ENCODE measurements around the gene KLF2.

DNA sequence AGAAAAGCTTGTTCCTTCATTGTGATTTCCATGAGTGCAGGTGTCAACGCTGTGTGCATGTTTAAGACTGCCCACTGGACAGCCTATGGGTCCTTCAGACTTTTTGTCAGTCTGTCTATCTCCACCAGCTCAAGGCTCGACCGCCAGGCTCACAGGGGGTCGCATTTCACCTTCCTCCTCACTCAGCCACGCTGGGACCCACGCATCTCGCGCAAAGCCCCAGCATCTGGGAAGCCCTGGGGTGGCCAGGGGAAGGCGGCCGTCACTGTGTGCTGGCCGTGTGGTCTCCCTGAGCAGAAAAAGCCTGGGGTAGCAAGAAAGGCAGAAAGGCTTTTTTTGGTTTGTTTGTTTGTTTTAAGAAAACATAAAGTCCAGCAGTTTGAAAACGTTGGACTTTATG, 48.5 kb downstream of the KLF2 start:
- TF ChIP-seq, protein P1, sequence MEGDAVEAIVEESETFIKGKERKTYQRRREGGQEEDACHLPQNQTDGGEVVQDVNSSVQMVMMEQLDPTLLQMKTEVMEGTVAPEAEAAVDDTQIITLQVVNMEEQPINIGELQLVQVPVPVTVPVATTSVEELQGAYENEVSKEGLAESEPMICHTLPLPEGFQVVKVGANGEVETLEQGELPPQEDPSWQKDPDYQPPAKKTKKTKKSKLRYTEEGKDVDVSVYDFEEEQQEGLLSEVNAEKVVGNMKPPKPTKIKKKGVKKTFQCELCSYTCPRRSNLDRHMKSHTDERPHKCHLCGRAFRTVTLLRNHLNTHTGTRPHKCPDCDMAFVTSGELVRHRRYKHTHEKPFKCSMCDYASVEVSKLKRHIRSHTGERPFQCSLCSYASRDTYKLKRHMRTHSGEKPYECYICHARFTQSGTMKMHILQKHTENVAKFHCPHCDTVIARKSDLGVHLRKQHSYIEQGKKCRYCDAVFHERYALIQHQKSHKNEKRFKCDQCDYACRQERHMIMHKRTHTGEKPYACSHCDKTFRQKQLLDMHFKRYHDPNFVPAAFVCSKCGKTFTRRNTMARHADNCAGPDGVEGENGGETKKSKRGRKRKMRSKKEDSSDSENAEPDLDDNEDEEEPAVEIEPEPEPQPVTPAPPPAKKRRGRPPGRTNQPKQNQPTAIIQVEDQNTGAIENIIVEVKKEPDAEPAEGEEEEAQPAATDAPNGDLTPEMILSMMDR (IDR thresholded peaks at IDR 0.05; ENCODE audit: low read length) = no peak
- TF ChIP-seq EZH2 (optimal IDR thresholded peaks at IDR 0.05; ENCODE audit: low read depth, low read length) = no peak
